Liver (tissue), 3 donors: ENCODE measurements around the gene FMO2.

ENCODE experiments used
- CTCF ChIP-seq: fragments of 150-350 bp; IDR thresholded peaks from 2 replicates; pipeline ENCODE4 v1.5.1; 2017; ENCODE audit warnings: improper control_type of control experiment, low read depth, low read length; ENCODE audit not compliant: missing input control
- FOXA1 ChIP-seq: IDR thresholded peaks from 2 replicates; pipeline ENCODE4 v1.6.1; 2016; ENCODE audit warnings: antibody characterized with exemption
- GABPA ChIP-seq, 2 donors: IDR thresholded peaks in 1 of 2; conservative IDR thresholded peaks in 1 of 2; 2 replicates each; pipeline ENCODE4 v1.6.1; 2016; ENCODE audit warnings: antibody characterized with exemption in 2 of 2, mild to moderate bottlenecking in 1 of 2, moderate library complexity in 1 of 2
- HNF4G ChIP-seq: IDR thresholded peaks from 2 replicates; pipeline ENCODE4 v1.6.1; 2016; ENCODE audit warnings: antibody characterized with exemption
- MAX ChIP-seq: IDR thresholded peaks from 2 replicates; pipeline ENCODE4 v1.6.1; 2016; ENCODE audit warnings: antibody characterized with exemption
- RAD21 ChIP-seq, 2 donors: IDR thresholded peaks; 2 replicates each; pipeline ENCODE4 v1.6.1; 2016; ENCODE audit warnings: antibody characterized with exemption in 2 of 2, mild to moderate bottlenecking in 2 of 2
- REST ChIP-seq: IDR thresholded peaks from 2 replicates; pipeline ENCODE4 v1.6.1; 2016; ENCODE audit warnings: antibody characterized with exemption, mild to moderate bottlenecking
- RXRA ChIP-seq, 2 donors: IDR thresholded peaks; 2 replicates each; pipeline ENCODE4 v1.6.1; 2017 to 2018; ENCODE audit warnings: antibody characterized with exemption in 2 of 2, mild to moderate bottlenecking in 1 of 2
- SP1 ChIP-seq: IDR thresholded peaks from 2 replicates; pipeline ENCODE4 v1.6.1; 2018; ENCODE audit warnings: antibody characterized with exemption, mild to moderate bottlenecking
- TAF1 ChIP-seq: conservative IDR thresholded peaks from 2 replicates; pipeline ENCODE4 v1.6.1; 2016; ENCODE audit warnings: antibody characterized with exemption, mild to moderate bottlenecking
- ZBTB33 ChIP-seq: IDR thresholded peaks from 2 replicates; pipeline ENCODE4 v1.6.1; 2016; ENCODE audit warnings: antibody characterized with exemption
- donor health status: healthy.
- donor health status: healthy.

- TF ChIP-seq ZBTB33 (no peak), CTCF (peak; percentile 71), MAX (no peak), SP1 (no peak), GABPA (IDR thresholded peaks at IDR 0.05 in 1 of 2, conservative IDR thresholded peaks at IDR 0.05 in 1 of 2) (no peak), HNF4G (no peak), FOXA1 (no peak), REST (no peak), RXRA (IDR thresholded peaks at IDR 0.05) (no peak), RAD21 (IDR thresholded peaks at IDR 0.05) (peak; percentile 86 to 87), TAF1 (no peak)
Observed at GRCh38 chr1:171245458-171246064, 60.5 kb downstream of the FMO2 start.
